ENCODE results near the gene NAXD. TPM values are rescaled to one million over a fixed set of nuclear protein-coding genes. Genes with fewer than 3 reads are reported as not detected.

Gene NAXD
- polyA plus RNA-seq, 1 experiment, result 38.7 TPM

DNA sequence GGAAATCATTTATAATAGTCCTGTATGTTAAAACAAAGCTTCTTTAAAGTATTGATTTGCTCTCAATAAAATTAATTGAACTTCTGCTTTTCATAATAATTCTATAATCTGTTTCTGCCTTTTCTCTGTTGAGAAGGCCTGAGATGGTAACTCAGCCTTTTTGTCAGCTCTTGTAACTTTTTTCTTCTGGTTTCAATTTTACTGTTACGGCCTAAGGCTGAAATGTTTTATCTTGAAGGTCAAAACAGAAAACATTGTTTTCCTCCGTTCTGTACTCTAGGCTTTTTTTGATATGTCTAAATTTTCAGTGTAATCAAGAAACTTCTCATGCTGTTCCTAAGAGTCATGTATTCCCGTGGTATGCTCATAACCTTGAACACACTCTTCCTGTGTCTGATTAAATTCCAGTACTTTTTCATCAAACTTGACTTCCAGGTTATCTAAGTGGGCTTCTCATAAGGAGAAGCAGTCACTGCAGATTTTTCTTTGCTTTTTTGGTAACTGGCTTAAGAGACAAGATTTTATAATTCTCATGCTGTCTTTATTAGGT lies 7.6 kb upstream of the NAXD start:
- no peak for DNase-seq (ENCODE audit: low read depth)
- no peak overlapping the region for H3K4me3 ChIP-seq (ENCODE audit: low read depth, low read length)
- TF ChIP-seq, protein P1, sequence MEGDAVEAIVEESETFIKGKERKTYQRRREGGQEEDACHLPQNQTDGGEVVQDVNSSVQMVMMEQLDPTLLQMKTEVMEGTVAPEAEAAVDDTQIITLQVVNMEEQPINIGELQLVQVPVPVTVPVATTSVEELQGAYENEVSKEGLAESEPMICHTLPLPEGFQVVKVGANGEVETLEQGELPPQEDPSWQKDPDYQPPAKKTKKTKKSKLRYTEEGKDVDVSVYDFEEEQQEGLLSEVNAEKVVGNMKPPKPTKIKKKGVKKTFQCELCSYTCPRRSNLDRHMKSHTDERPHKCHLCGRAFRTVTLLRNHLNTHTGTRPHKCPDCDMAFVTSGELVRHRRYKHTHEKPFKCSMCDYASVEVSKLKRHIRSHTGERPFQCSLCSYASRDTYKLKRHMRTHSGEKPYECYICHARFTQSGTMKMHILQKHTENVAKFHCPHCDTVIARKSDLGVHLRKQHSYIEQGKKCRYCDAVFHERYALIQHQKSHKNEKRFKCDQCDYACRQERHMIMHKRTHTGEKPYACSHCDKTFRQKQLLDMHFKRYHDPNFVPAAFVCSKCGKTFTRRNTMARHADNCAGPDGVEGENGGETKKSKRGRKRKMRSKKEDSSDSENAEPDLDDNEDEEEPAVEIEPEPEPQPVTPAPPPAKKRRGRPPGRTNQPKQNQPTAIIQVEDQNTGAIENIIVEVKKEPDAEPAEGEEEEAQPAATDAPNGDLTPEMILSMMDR (IDR thresholded peaks at IDR 0.05; ENCODE audit: insufficient read depth, low read depth, low read length), result no peak
- CTCF ChIA-PET, result interaction anchor here (3.2 kb wide), 1 partner anchor 14 kb away, joined by 15 read pairs; no protein-coding TSS in a partner anchor
- no peaks in the 10 kb centered on the region for H3K27me3 ChIP-seq (ENCODE audit: control insufficient read depth, insufficient read depth, low read length)
- H3K36me3 ChIP-seq (ENCODE audit: control insufficient read depth, insufficient read depth, low read length), result no peaks in the 10 kb centered on the region
- POLR2A ChIA-PET, result no interaction called here

DNA sequence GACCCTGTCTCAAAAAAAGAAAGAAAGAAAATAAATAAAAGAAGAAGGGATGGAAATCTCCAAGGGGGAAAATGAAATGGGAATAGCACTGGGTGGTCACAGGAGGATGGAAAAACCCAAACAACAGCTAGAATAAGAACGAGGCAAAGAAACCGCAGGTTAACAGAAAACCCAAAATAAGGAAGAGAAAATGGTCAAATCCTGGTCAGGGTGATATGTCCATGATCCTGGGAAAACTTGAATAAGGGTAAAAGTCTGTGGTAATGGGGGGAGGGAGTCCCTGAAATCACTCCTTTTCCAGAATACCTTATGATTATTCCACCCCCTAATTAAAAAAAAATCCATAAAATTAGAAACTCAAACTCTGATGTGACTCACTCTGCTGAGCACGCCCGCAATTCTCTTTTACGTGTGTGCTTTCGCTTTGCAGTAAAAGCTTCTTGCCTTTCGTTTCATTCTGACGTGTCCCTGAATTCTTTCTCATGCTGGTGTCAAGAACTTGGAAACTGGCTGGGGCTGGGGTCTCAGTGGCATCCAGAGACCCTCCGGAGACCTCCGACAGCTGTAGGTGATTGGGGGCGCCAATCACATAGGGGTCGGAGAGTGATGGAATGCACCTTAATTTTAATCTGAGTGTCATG lies 4.3 kb upstream of the NAXD start:
- H3K36me3 ChIP-seq (ENCODE audit: control insufficient read depth, insufficient read depth, low read length), result no peaks in the 10 kb centered on the region
- H3K4me3 ChIP-seq (ENCODE audit: low read depth, low read length), result no peak overlapping the region
- no peaks in the 10 kb centered on the region for H3K27me3 ChIP-seq (ENCODE audit: control insufficient read depth, insufficient read depth, low read length)
- ChIA-PET POLR2A (no interaction called here), CTCF (interaction anchor here (0.7 to 3.2 kb wide), 2 partner anchors 17 to 304 kb away, joined by 3 to 15 read pairs; no protein-coding TSS in a partner anchor)
- TF ChIP-seq, protein P1 (IDR thresholded peaks at IDR 0.05; ENCODE audit: insufficient read depth, low read depth, low read length), result no peak
- DNase-seq (ENCODE audit: low read depth), result no peak

DNA sequence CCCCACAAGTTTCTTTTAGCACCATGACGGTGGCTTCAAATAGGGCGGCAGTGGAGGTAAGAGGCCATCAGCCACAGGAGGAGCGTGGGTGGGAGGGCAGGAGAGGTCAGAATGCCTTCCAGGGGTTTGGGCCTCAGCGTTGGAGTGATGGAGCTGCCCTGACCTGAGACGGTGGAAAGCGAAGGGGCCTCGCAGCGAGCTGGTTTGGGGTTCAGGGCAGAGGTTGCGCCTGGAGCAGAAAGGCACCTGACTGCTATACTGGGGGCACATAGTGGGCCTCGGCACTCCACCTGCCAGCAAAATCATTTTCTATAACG lies 382 bp upstream of the NAXD start:
- Histone ChIP-seq H3K27me3 (ENCODE audit: control insufficient read depth, insufficient read depth, low read length) (no peaks in the 10 kb centered on the region), H3K4me3 (ENCODE audit: low read depth, low read length) (peak overlapping the region; percentile 85), H3K36me3 (ENCODE audit: control insufficient read depth, insufficient read depth, low read length) (no peaks in the 10 kb centered on the region)
- TF ChIP-seq, protein P1 (IDR thresholded peaks at IDR 0.05; ENCODE audit: insufficient read depth, low read depth, low read length), result no peak
- ChIA-PET POLR2A (no interaction called here), CTCF (interaction anchor here (0.6 to 2.0 kb wide), 4 partner anchors 18 to 299 kb away, joined by 3 to 6 read pairs (median 3); no protein-coding TSS in a partner anchor)
- no peak for DNase-seq (ENCODE audit: low read depth)

DNA sequence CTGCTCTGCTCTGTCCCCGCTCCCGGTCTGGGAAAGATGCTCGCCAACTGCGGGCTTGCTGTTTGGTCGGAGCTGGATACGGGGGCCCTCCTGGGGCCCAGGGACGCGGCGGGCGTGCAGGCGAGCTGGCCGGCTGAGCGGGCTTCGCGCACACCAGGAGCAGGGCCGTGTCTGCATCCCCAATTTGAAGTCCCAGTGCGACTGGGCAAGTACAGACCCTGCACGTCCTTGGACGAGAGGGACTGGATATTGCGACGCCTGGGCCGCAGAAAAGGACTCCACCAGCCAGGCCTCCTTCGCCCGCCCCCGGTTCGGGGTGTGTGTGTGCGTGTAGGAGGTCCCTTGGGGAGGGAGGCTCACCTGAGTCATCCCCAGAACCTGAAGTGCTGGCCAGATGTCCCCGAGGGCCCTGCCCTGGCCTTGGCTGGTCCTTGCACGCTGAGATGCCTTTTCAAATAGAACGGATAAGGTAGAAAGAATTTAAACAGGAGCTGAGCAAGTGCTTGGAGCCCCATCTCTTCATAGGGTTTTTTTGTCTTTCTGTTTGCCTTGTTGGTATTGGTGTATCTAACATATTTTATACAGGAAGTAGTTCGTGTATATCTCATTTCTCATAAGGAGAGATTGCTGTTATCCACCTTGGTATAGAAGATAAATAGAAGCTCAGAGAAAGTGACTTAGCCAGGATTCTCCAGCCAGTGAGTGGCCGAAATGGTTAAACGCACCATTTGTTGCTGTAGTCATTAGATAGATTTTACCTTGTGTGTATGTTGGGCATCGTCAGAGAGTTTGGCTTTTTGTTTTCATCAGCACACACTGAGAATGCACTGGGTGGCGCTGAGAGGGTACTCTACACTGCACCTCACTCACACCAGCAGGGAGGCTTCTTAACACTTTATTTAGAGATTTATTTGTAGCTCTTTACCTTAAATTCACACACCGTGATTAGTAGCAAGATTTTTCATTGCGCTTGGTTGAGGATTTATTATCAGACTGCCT lies 1.1 kb downstream of the NAXD start:
- DNase-seq (ENCODE audit: low read depth), result no peak
- ChIA-PET POLR2A (interaction anchor here (1.0 kb wide), 1 partner anchor 19 kb away, joined by 3 read pairs; no protein-coding TSS in a partner anchor), CTCF (interaction anchor here (0.8 kb wide), 1 partner anchor 26 kb away, joined by 3 read pairs; no protein-coding TSS in a partner anchor)
- Histone ChIP-seq H3K27me3 (ENCODE audit: control insufficient read depth, insufficient read depth, low read length) (no peaks in the 10 kb centered on the region), H3K36me3 (ENCODE audit: control insufficient read depth, insufficient read depth, low read length) (no peaks in the 10 kb centered on the region), H3K4me3 (ENCODE audit: low read depth, low read length) (peak overlapping the region; percentile 85)
- TF ChIP-seq, protein P1 (IDR thresholded peaks at IDR 0.05; ENCODE audit: insufficient read depth, low read depth, low read length), result peak; percentile 14; the same call in 1 of the 2 replicates
